GM18519 (cell line): ENCODE results near the gene HIVEP3.

Experiments
- ATAC-seq: cut with Tn5 transposase; IDR thresholded peaks from one replicate; pipeline ENCODE4 v1.9.1; 2021; ENCODE audit warnings: mild to moderate bottlenecking, moderate library complexity; ENCODE audit not compliant: unreplicated experiment, low FRiP score

Gene HIVEP3

DNA sequence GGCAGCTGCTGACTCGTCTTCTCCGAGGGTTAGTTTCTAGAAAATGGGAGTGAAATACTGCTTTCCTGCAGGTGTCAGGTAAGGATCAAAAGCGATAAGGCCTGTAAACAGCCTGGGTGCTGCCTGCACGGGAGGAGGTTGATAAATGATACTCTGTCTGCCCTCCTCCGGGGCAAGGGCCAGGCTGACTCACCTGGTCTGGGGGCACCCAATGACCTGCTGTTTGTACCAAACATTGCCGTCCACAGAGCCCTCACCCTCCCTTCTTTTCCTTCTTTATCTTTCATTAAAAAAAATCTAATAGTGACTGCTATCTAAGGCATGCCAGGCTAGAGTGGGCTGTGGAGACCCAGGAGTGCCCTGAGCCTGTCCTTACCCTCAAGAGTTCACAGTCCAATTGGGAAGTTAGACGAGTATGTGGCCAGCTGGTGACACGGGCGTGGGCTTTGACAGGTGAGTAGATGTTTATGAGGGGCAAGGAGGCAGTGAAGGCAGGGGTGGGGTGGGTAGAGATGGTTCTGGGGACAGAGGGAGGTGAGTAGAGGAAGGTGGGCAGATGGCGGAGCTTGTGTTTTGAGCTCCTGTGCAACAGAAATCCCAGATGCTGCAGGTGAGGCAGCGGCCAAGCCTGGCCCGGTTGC, 450.5 kb downstream of the HIVEP3 start:
- no peak for ATAC-seq

DNA sequence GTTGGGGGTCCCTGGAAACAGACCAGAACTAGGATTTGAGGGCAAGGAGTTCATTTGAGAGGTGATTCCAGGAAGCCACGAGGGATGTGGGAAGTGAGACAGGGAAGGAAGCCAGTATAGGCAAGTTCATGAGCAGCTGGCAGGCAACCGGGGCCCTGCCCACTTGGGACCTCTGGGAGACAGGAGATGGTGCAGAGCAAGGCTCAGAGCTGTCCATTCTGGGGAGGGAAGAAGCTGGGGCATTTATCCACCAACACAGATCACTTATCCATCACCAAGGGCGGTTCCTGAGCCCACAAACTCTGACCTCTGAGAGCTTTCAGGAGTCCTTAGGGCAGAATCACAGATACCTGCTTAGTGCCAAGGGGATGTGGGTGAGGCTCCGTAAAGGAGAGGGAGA, 451.0 kb downstream of the HIVEP3 start:
- ATAC-seq: no peak

DNA sequence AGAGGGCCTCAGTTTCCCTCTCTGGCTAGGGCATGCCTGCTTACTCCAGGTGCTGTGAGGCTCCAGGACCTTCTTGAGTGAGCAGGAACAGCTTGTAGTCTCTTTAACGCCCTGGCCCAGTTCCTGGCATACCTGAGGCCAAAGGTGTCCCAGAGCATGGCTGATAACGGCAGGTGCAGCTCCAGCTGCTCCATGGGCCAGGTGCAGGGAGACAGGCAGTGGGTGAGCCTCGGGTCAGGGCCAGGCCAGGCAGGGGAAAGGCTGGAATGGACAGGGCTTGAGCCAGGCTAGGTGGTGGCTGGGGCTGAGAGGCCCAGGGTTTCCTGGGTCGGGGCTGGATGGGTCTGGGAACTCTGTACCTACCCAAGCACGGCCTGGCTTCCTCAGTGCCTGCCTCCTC, 452.6 kb downstream of the HIVEP3 start:
- no peak for ATAC-seq

DNA sequence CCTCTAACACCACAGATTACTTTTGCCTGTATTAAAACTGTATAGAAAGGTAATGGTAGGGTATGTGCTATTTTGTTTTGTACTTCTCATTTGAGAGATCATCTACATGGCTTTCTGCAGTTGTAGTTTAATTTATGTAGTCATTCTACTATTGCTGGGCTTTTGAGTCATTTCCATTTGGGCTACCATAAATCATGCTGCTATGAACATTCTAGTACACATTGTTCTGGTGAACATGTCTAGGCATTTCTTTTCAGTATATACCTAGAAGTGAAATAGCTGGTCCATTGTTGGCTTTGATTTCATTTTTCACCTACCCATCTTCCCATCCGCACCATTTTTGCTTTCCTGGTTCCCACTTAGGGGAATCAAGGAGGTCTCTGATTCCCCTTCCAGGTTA, 453.0 kb downstream of the HIVEP3 start:
- ATAC-seq: no peak

DNA sequence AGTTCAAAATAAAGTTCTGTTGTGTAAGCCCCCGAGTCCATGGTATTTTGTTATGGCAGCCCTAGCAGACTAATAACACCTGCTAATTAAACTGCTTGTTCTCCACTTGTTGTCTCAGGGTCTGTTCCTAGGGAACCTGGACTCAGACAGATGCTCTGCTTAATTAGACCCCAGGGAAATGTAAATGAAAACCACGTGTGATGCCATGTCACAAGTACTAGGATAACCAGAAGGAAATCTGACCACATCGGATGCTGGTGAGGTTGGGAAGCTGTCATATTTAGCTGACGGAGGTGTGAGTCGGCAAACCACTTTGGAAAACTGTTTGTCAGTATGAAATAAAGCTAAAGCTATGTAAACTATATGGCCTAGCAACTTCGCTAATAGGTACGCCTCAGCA, 453.8 kb downstream of the HIVEP3 start:
- ATAC-seq: no peak

DNA sequence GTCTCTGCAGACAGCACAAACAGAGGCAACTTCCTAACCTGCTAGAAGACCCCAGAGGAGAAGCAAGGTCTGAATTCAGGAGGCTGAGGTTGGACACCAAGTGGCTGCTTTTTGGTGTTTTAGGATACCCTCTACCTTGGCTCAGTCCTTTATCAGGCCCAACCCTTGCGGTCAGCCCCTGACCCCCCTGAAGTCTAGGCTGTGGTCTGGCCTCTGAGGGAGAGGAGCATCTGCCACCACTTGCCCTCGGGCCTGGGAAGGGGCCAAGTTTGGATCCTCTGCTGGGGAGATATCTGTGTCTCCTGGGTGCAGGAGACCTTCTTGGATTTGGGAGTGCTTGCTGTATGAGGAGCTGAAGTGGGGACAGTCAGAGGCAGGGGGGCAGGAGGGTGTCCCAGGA, 455.2 kb downstream of the HIVEP3 start:
- no peak for ATAC-seq

DNA sequence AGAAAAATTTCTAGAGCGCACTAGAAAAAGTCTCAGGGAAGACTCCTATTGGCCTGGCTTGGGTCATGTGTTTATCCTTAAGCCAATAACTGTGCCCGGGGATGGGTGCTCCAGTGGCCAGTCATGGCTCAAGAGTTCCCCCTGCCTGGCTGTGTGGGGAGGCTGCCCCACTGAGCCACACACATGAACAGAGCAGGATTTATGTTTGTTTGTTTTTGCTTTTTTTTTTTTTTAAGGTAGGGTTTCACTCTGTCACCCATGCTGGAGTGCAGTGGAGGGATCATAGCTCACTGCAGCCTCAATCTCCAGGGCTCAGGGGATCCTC, 456.1 kb downstream of the HIVEP3 start:
- no peak for ATAC-seq

DNA sequence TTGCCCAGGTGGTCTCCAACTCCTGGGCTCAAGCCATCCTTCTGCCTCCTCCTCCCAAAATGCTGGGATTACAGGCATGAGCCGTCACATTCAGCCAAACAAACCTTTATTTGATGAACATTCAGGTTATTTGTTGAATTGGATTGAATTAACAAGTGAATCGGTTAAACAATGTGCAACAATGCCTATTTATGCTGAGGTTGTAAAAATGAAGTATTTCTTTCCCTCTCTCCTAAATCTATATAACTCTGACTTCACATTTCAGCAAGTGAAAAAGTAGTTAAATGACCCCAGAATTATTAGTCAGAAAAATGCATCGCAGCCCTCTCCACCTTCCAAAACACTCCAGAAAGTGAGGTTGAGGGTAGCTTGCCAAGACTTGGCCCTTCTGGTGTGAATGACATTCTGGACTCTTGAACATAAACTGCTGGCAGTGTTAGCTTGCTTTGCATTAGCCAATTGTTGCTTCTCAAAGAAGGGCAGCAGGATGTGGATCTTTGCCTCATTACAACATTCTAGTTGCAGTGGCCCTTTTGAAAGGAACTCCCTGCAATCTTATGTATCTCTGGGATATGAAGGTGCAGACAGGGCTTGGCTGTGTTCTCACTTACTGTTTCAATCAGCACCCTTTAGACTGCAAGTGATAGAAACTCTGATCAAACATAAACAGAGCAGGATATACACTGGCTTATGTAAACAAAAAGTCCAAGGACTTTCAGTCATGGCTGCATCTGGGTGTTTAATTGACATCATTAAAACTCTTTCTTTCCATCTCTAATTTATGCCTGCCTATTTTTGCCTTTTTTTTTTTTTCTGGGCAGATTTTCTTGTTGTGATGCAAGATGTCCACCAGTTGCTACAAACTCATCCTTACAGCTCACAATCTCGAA, 456.7 kb downstream of the HIVEP3 start:
- ATAC-seq: no peak

DNA sequence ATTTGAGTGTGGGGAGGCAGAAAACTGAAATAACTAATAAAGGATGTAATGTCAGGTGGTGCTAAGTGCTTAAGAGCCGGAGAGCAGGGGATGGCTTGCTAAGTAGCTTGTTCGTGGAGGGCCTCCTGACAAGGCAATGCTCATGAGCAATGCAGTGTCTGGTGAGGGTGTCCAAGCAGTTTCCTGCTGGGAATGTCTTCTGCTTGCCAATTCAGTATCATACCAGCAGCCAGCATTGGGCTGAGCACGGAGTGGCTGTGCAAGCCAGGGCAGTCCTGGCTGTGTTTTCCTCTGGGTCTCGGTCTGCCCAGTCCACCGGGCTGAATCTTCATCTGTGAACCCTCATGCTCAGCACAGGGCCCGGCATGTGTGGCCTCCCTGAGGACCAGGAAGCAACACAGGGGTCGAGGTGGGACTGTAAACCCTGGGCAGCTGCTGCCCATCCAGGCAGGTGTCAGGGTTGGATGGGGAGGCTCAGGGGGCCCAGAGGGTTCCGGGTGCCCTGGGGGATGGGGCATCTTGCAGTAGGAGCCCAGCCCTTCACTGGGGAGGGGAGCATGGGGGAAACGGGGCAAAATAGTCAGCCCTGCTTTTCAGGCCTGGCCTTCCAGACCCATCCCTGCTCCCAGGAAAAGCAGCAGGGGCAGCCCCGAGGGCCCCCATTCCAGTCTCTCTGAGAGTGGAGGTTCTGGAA, 461.7 kb downstream of the HIVEP3 start:
- no peak for ATAC-seq
